ENCODE results near the gene FLRT2.

DNA sequence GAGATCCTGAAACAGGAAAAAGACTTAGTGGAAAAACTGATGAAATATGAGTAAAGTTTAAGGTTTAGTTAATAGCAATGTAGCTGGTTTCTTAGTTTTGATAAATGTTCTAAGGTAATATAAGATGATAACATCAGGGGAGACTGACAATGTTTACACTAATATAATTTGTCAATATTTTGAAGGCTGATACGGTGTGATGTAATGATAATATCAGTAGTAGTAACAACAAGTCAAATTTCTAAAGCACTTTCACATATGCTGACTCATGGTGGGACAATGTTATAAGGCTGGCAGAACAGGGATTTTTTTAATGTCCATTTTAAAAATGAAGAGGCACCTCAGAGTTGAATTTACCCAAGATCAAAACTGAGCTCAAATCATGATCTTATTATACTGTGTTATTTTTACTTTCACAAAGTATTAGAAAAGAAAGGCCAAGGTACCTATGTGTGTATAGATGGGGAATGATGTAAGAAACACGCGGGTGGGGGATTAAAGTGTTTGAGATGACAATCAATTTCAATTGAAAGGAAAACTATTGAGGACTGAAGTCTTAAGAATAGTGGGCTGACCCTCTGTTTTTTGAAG, 2.4 kb upstream of the FLRT2 start:
- TF ChIP-seq, protein P1, sequence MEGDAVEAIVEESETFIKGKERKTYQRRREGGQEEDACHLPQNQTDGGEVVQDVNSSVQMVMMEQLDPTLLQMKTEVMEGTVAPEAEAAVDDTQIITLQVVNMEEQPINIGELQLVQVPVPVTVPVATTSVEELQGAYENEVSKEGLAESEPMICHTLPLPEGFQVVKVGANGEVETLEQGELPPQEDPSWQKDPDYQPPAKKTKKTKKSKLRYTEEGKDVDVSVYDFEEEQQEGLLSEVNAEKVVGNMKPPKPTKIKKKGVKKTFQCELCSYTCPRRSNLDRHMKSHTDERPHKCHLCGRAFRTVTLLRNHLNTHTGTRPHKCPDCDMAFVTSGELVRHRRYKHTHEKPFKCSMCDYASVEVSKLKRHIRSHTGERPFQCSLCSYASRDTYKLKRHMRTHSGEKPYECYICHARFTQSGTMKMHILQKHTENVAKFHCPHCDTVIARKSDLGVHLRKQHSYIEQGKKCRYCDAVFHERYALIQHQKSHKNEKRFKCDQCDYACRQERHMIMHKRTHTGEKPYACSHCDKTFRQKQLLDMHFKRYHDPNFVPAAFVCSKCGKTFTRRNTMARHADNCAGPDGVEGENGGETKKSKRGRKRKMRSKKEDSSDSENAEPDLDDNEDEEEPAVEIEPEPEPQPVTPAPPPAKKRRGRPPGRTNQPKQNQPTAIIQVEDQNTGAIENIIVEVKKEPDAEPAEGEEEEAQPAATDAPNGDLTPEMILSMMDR (conservative IDR thresholded peaks at IDR 0.05) = no peak
- TF ChIP-seq EZH2 (IDR thresholded peaks at IDR 0.05; ENCODE audit: low read depth) = no peak
